Limb (tissue), 2 donors: ENCODE results near the gene SFTPB.
"Not testable (repeated sequence)": the region's sequence is repeated elsewhere in the genome, so short reads cannot be mapped to it uniquely, and the experiment has no call there.

ENCODE experiments used
- DNase-seq, 2 donors: peaks; one replicate each; pipeline ENCODE4 v3.0.0-alpha.2; 2016; ENCODE audit errors: extremely low spot score in 2 of 2

SFTPB gene

GRCh38 chr2:85675866-85676548 lies 8.0 kb upstream of the SFTPB start:
- no peak for DNase-seq

- no peak for DNase-seq
Observed at GRCh38 chr2:85675427-85675826, 7.4 kb upstream of the SFTPB start.

- DNase-seq, result no peak
Observed at GRCh38 chr2:85674417-85674816, 6.4 kb upstream of the SFTPB start.

- no peak for DNase-seq
Observed at GRCh38 chr2:85673716-85674375, 5.8 kb upstream of the SFTPB start.

GRCh38 chr2:85672456-85672855 lies 4.5 kb upstream of the SFTPB start:
- DNase-seq, result no peak

GRCh38 chr2:85670416-85670815 lies 2.4 kb upstream of the SFTPB start:
- not testable (repeated sequence) for DNase-seq

- DNase-seq, result no peak
Observed at GRCh38 chr2:85669549-85669948, 1.6 kb upstream of the SFTPB start.

- DNase-seq, result no peak
Observed at GRCh38 chr2:85668857-85669142, 801 bp upstream of the SFTPB start.

- no peak for DNase-seq
Observed at GRCh38 chr2:85667561-85668008, 414 bp downstream of the SFTPB start.

GRCh38 chr2:85666435-85667316 lies 1.3 kb downstream of the SFTPB start:
- no peak for DNase-seq

GRCh38 chr2:85666016-85666415 lies 2.0 kb downstream of the SFTPB start:
- DNase-seq, result no peak

GRCh38 chr2:85665264-85665937 lies 2.6 kb downstream of the SFTPB start:
- no peak for DNase-seq

- DNase-seq, result no peak
Observed at GRCh38 chr2:85663594-85664565, 4.1 kb downstream of the SFTPB start.

- no peak for DNase-seq
Observed at GRCh38 chr2:85662899-85663593, 5.0 kb downstream of the SFTPB start.

- no peak for DNase-seq
Observed at GRCh38 chr2:85661139-85661858, 6.7 kb downstream of the SFTPB start.

- DNase-seq, result no peak
Observed at GRCh38 chr2:85660725-85661124, 7.3 kb downstream of the SFTPB start.

- not testable (repeated sequence) for DNase-seq
Observed at GRCh38 chr2:85660301-85660700, 7.7 kb downstream of the SFTPB start.

GRCh38 chr2:85659324-85659981 lies 8.5 kb downstream of the SFTPB start:
- DNase-seq, result no peak

GRCh38 chr2:85657399-85657798 lies 10.6 kb downstream of the SFTPB start:
- not testable (repeated sequence) for DNase-seq
